Fibroblast of lung (primary cell): Measurements from ENCODE around the gene CHML. TPM values are rescaled to one million over a fixed set of nuclear protein-coding genes. Genes with fewer than 3 reads are reported as not detected.

Experiments
- DNase-seq, 2 donors: peaks; one replicate each; pipeline versions ENCODE4 v3.0.0 to v3.0.0-alpha.2; 2010; ENCODE audit warnings: low read depth in 2 of 2
- H2AFZ ChIP-seq: 2 replicates; pipeline ENCODE4 v1.5.1; 2012; ENCODE audit warnings: low read length, control low read depth, inconsistent platforms
- H3K27ac ChIP-seq: 2 replicates; pipeline ENCODE4 v1.5.1; 2011; ENCODE audit warnings: low read length, control low read depth; ENCODE audit not compliant: insufficient read depth
- H3K27me3 ChIP-seq: 2 replicates; pipeline ENCODE4 v1.5.1; 2011; ENCODE audit warnings: mild to moderate bottlenecking, low read length; ENCODE audit not compliant: control insufficient read depth, insufficient read depth
- H3K36me3 ChIP-seq: 2 replicates; pipeline ENCODE4 v1.5.1; 2011; ENCODE audit warnings: low read length; ENCODE audit not compliant: control insufficient read depth, insufficient read depth
- H3K4me1 ChIP-seq: 2 replicates; pipeline ENCODE4 v1.5.1; 2011; ENCODE audit warnings: low read length; ENCODE audit not compliant: control insufficient read depth, insufficient read depth; ENCODE audit errors: extremely low read depth
- H3K4me2 ChIP-seq: 2 replicates; pipeline ENCODE4 v1.5.1; 2011; ENCODE audit warnings: low read length, control low read depth; ENCODE audit not compliant: insufficient read depth; ENCODE audit errors: extremely low read depth
- H3K4me3 ChIP-seq, 4 experiments: fragments of 200-600 bp in 1 of 4; sonication (generic) in 1 of 4; replicated peaks in 1 of 4; 2 replicates each; pipeline ENCODE4 v1.5.1; 2011 to 2016; ENCODE audit warnings: low read length in 4 of 4, low read depth in 3 of 4, mild to moderate bottlenecking in 3 of 4, control low read depth in 2 of 4, inconsistent platforms in 1 of 4, mixed read lengths in 1 of 4; ENCODE audit not compliant: insufficient read depth in 1 of 4; ENCODE audit errors: control extremely low read depth in 1 of 4
- H3K79me2 ChIP-seq: 2 replicates; pipeline ENCODE4 v1.5.1; 2012; ENCODE audit warnings: mild to moderate bottlenecking, low read length, inconsistent platforms; ENCODE audit not compliant: control insufficient read depth, insufficient read depth
- H3K9ac ChIP-seq: 2 replicates; pipeline ENCODE4 v1.5.1; 2011; ENCODE audit warnings: mild to moderate bottlenecking, low read length, control low read depth; ENCODE audit not compliant: insufficient read depth
- H3K9me3 ChIP-seq: 2 replicates; pipeline ENCODE4 v1.5.1; 2012; ENCODE audit warnings: low read depth, low read length; ENCODE audit not compliant: control insufficient read depth, insufficient read depth
- H4K20me1 ChIP-seq: 2 replicates; pipeline ENCODE4 v1.5.1; 2011; ENCODE audit warnings: low read length; ENCODE audit not compliant: control insufficient read depth, insufficient read depth; ENCODE audit errors: extremely low read depth
- EZH2 ChIP-seq: IDR thresholded peaks from 2 replicates; pipeline ENCODE4 v1.5.1; 2012; ENCODE audit warnings: low read length, control low read depth, mild to moderate bottlenecking; ENCODE audit errors: missing control alignments
- polyA plus RNA-seq, 2 donors: library from polyadenylated mRNA; depleted of rRNA in 1 of 2; stranded (reverse) in 1 of 2; unstranded in 1 of 2; fragments of >200 nt; gene quantifications; 2 replicates each; pipeline ENCODE4 v1.2.1, GENCODE V29; 2011 to 2012; ENCODE audit warnings: missing spikeins in 1 of 2
- total RNA-seq: library from RNA; depleted of rRNA; stranded (reverse); fragments of >200 nt; gene quantifications from 2 replicates; pipeline ENCODE4 v1.2.1, GENCODE V29; 2014
- TF ChIP-seq, protein P1 (sequence below), 2 donors: IDR thresholded peaks in 1 of 2; conservative IDR thresholded peaks in 1 of 2; 1 replicate in 1 of 2; 2 replicates in 1 of 2; pipeline ENCODE4 v1.5.1; 2011 to 2012; ENCODE audit warnings: low read length in 2 of 2, control low read depth in 1 of 2, inconsistent platforms in 1 of 2, low read depth in 1 of 2, mild to moderate bottlenecking in 1 of 2

CHML gene
- total and polyA plus RNA-seq, 2 donors (not counting 1 experiment from before 2014, with no cell fraction given), result 11.4 to 16.1 TPM

GRCh38 chr1:241627453-241628259, 12.5 kb downstream of the CHML start:
- no peak overlapping the region for H2AFZ ChIP-seq
- no peak overlapping the region for H3K9ac ChIP-seq
- TF ChIP-seq, protein P1, sequence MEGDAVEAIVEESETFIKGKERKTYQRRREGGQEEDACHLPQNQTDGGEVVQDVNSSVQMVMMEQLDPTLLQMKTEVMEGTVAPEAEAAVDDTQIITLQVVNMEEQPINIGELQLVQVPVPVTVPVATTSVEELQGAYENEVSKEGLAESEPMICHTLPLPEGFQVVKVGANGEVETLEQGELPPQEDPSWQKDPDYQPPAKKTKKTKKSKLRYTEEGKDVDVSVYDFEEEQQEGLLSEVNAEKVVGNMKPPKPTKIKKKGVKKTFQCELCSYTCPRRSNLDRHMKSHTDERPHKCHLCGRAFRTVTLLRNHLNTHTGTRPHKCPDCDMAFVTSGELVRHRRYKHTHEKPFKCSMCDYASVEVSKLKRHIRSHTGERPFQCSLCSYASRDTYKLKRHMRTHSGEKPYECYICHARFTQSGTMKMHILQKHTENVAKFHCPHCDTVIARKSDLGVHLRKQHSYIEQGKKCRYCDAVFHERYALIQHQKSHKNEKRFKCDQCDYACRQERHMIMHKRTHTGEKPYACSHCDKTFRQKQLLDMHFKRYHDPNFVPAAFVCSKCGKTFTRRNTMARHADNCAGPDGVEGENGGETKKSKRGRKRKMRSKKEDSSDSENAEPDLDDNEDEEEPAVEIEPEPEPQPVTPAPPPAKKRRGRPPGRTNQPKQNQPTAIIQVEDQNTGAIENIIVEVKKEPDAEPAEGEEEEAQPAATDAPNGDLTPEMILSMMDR (conservative IDR thresholded peaks at IDR 0.05 in 1 of 2, IDR thresholded peaks at IDR 0.05 in 1 of 2; ENCODE audit: low read depth in 1 of 2, low read length in 2 of 2), result peak; percentile 58 to 64
- TF ChIP-seq EZH2, result no peak
- no peak overlapping the region for H3K4me2 ChIP-seq
- H4K20me1 ChIP-seq, result no peaks in the 10 kb centered on the region
- H3K36me3 ChIP-seq, result no peaks in the 10 kb centered on the region
- peak; percentile 81 to 84 for DNase-seq
- H3K4me1 ChIP-seq, result no peaks in the 10 kb centered on the region
- H3K9me3 ChIP-seq, result no peaks in the 10 kb centered on the region
- H3K4me3 ChIP-seq, result no peak overlapping the region
- no peak overlapping the region for H3K27ac ChIP-seq
- no peaks in the 10 kb centered on the region for H3K27me3 ChIP-seq
- no peaks in the 10 kb centered on the region for H3K79me2 ChIP-seq

DNA sequence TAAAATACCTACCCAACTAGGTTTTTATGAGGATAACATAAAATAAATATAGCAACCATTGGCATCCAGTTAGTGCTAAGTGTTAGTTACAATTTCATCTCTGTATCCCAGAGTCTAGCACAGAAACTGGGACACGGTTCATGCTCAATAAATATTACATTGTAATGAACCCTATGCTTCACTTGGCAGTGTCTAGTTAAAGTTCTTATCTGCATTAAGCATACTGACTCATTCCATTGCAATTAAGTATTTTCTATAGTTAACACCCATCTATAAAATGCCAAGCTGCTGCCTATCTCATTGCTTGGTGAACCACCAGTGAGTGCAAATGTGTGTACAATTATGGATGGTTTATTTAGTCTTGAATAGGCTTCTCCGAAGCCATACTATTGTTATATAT, 15.2 kb downstream of the CHML start:
- Histone ChIP-seq H3K9ac (no peak overlapping the region), H2AFZ (no peak overlapping the region), H3K4me3 (no peak overlapping the region), H4K20me1 (no peaks in the 10 kb centered on the region), H3K4me2 (no peak overlapping the region), H3K36me3 (peaks cover 2% of the 10 kb centered on the region), H3K27me3 (no peaks in the 10 kb centered on the region), H3K4me1 (no peaks in the 10 kb centered on the region), H3K9me3 (no peaks in the 10 kb centered on the region), H3K27ac (no peak overlapping the region), H3K79me2 (no peaks in the 10 kb centered on the region)
- no peak for TF ChIP-seq EZH2
- peak; percentile 43 to 56 for DNase-seq

- H3K27ac ChIP-seq, result no peak overlapping the region
- H3K79me2 ChIP-seq, result no peaks in the 10 kb centered on the region
- H3K9ac ChIP-seq, result no peak overlapping the region
- no peak for TF ChIP-seq EZH2
- TF ChIP-seq, protein P1 (conservative IDR thresholded peaks at IDR 0.05 in 1 of 2, IDR thresholded peaks at IDR 0.05 in 1 of 2; ENCODE audit: low read depth in 1 of 2, low read length in 2 of 2), result no peak
- no peaks in the 10 kb centered on the region for H4K20me1 ChIP-seq
- H2AFZ ChIP-seq, result no peak overlapping the region
- no peak for DNase-seq
- H3K36me3 ChIP-seq, result peaks cover 2% of the 10 kb centered on the region
- H3K4me2 ChIP-seq, result no peak overlapping the region
- H3K9me3 ChIP-seq, result no peaks in the 10 kb centered on the region
- no peaks in the 10 kb centered on the region for H3K4me1 ChIP-seq
- no peaks in the 10 kb centered on the region for H3K27me3 ChIP-seq
- H3K4me3 ChIP-seq, result no peak overlapping the region
Observed at GRCh38 chr1:241622669-241623068, 17.5 kb downstream of the CHML start.
